ENCODE results near the gene CD40.

The CD40 gene

DNA sequence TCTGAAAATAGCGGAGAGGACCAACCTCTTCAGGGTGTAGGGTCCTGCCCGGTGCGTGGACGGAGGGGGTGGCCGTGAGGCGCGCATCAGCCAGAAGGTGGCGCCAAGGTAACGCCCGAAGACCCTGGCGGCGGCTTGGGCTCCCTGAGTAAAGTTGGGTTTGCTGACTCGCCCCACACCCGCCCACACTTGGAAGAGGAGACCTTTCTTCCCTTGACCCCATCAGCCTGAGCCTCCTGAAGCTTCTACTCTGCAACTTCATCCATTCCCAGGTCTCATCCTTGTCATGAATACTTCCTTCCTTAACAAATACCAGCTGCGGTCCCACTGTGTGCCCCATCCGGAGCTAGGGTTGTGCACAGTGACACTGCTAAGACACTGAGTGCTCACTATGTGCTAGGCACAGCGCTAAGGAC is 14.6 kb downstream of the CD40 start:
- DNase-seq (ENCODE audit: extremely low read depth, insufficient read length): peak; percentile 77
- TF ChIP-seq, protein P1, sequence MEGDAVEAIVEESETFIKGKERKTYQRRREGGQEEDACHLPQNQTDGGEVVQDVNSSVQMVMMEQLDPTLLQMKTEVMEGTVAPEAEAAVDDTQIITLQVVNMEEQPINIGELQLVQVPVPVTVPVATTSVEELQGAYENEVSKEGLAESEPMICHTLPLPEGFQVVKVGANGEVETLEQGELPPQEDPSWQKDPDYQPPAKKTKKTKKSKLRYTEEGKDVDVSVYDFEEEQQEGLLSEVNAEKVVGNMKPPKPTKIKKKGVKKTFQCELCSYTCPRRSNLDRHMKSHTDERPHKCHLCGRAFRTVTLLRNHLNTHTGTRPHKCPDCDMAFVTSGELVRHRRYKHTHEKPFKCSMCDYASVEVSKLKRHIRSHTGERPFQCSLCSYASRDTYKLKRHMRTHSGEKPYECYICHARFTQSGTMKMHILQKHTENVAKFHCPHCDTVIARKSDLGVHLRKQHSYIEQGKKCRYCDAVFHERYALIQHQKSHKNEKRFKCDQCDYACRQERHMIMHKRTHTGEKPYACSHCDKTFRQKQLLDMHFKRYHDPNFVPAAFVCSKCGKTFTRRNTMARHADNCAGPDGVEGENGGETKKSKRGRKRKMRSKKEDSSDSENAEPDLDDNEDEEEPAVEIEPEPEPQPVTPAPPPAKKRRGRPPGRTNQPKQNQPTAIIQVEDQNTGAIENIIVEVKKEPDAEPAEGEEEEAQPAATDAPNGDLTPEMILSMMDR (IDR thresholded peaks at IDR 0.05; ENCODE audit: insufficient read depth, low read length, poor library complexity, severe bottlenecking): peak; percentile 93
- Histone ChIP-seq H3K4me3 (replicated peaks; ENCODE audit: low read depth, low read length) (no peak overlapping the region), H3K36me3 (ENCODE audit: control insufficient read depth, insufficient read depth, low read length) (peaks cover 10% of the 10 kb centered on the region), H3K27me3 (replicated peaks; ENCODE audit: control insufficient read depth, insufficient read depth, low read length) (no peaks in the 10 kb centered on the region; the same call in 1 of the 2 replicates)

DNA sequence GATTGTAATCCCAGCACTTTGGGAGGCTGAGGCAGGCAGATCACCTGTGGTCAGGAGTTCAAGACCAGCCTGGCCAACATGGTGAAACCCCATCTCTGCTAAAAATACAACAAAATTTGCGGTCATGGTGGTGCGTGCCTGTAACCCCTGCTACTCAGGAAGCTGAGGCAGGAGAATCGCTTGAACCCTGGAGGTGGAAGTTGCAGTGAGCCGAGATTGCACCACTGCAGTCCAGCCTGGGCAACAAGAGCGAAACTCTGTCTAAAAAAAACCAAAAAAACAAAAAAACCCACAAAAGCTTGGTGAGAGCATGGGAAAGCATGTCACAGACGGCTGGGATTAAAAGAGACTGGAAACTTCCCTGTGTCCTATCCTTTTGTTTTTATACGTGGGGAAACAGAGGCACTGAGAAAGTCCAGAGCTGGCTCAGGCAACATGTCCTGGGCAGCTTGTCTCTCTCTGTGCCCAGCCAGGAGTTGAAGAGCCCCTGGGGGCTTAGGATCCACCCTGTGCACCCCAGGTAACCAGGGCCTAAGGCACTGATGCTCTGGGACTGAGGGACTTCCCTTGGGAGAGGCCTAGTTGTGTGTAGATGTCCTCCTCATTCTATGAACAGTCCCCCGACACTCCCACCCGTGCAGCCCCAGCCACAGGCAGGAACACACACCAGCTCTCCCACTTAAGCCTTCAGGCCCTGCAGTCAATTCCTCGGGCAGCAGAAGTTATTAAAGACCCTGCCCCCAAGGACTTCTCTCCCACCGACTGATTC is 16.0 kb downstream of the CD40 start:
- no peak for DNase-seq (ENCODE audit: extremely low read depth, insufficient read length)
- Histone ChIP-seq H3K4me3 (replicated peaks; ENCODE audit: low read depth, low read length) (no peak overlapping the region), H3K27me3 (replicated peaks; ENCODE audit: control insufficient read depth, insufficient read depth, low read length) (no peaks in the 10 kb centered on the region; the same call in none of the 2 replicates), H3K36me3 (ENCODE audit: control insufficient read depth, insufficient read depth, low read length) (peaks cover 1% of the 10 kb centered on the region; the same call in 1 of the 2 replicates)
- TF ChIP-seq, protein P1 (IDR thresholded peaks at IDR 0.05; ENCODE audit: insufficient read depth, low read length, poor library complexity, severe bottlenecking): no peak

DNA sequence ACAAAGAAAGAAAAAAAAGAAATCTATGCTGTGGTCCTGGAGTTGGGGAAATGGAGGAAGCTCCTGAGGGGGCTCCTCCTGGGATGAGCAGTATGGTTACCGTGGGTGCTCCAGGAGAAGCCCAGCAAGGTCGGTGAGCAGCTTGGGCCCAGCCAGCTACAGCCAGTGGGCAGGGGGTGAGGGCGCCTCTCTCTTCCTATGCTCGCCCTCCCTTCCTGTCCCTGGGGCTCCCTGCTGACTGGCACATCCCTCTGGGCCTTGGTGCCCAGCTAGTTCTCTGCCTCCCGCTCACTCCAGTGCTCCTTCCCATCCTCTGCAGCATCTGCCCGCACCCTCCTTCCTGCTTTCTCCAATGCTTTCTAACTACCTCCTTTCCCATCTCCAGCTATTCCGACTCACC is 16.6 kb downstream of the CD40 start:
- DNase-seq (ENCODE audit: extremely low read depth, insufficient read length): no peak
- Histone ChIP-seq H3K4me3 (replicated peaks; ENCODE audit: low read depth, low read length) (no peak overlapping the region), H3K27me3 (replicated peaks; ENCODE audit: control insufficient read depth, insufficient read depth, low read length) (no peaks in the 10 kb centered on the region; the same call in none of the 2 replicates), H3K36me3 (ENCODE audit: control insufficient read depth, insufficient read depth, low read length) (no peaks in the 10 kb centered on the region)
- TF ChIP-seq, protein P1 (IDR thresholded peaks at IDR 0.05; ENCODE audit: insufficient read depth, low read length, poor library complexity, severe bottlenecking): no peak

DNA sequence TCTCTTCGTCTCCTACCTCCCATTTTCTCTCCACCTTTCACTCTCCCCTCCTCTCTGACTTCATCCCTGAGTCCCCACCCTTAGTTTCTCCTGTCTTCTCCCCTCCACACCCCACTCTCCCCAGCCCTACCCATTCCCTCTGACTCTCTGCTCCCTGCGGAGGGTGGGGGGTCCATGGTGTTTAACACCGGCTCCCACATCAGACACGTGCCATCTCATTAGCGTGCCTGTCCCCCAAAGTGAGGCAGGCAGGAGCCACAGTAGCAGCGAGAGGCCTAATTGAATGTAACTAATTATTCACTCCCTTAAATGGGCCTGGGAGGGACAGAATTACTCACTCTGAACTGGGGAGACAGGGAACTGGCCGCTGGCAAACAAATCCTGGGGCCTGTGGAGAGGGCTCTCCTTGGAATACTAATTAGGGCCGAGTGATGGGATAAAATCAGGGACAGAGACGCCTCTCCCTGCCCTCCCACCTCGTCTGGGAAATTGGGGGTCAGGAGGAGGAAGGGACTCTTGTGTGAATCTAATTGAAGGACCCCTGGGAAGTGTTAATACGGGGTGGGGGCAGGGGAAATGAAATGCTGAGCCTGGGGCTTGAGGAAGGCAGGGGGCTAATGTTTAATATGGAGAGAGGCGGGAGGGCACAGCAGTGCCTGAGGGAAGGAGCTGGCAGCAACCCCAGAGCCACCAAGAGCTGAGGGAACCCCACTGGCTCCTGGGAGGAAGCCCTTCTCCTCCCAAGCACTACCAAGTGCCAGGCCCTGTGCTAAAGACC is 17.9 kb downstream of the CD40 start:
- TF ChIP-seq, protein P1 (IDR thresholded peaks at IDR 0.05; ENCODE audit: insufficient read depth, low read length, poor library complexity, severe bottlenecking): no peak
- H3K27me3 ChIP-seq (replicated peaks; ENCODE audit: control insufficient read depth, insufficient read depth, low read length): peaks cover under 1% of the 10 kb centered on the region
- no peak for DNase-seq (ENCODE audit: extremely low read depth, insufficient read length)
- no peaks in the 10 kb centered on the region for H3K36me3 ChIP-seq (ENCODE audit: control insufficient read depth, insufficient read depth, low read length)
- H3K4me3 ChIP-seq (replicated peaks; ENCODE audit: low read depth, low read length): no peak overlapping the region

DNA sequence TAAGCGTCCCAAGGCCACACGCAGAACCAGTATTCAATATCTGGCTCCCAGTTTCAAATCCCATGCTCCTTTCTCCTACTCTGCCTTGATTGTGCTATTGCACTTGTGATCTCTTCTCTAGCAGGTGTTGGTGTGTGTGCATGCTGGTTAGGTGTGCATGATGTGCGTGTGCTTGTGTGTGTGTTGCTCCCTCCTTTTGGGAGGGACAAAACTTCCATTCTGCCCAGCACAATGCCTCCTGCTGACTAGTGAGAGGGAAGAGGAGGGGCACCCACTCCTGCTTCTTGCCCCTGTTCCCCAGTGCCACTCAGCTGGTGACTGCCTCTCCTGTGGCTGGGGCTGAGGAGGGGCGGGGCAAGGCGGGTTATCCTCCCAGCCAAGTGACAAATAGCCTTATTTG is 19.7 kb downstream of the CD40 start:
- H3K27me3 ChIP-seq (replicated peaks; ENCODE audit: control insufficient read depth, insufficient read depth, low read length): peaks cover 1% of the 10 kb centered on the region
- TF ChIP-seq, protein P1 (IDR thresholded peaks at IDR 0.05; ENCODE audit: insufficient read depth, low read length, poor library complexity, severe bottlenecking): no peak
- no peak overlapping the region for H3K4me3 ChIP-seq (replicated peaks; ENCODE audit: low read depth, low read length)
- no peak for DNase-seq (ENCODE audit: extremely low read depth, insufficient read length)
- H3K36me3 ChIP-seq (ENCODE audit: control insufficient read depth, insufficient read depth, low read length): no peaks in the 10 kb centered on the region
